ENCODE measurements around the gene ANKLE1.

Gene ANKLE1

GRCh38 chr19:17242431-17243208 lies 39.1 kb upstream of the ANKLE1 start:
- H3K4me3 ChIP-seq (ENCODE audit: low read depth in 1 of 2, low read length in 2 of 2), result peak overlapping the region in 1 of 2 donors; percentile 94
- H3K27ac ChIP-seq (ENCODE audit: low read length), result no peak overlapping the region
- peaks cover 6 to 35% of the 10 kb centered on the region in 2 donors for H3K4me1 ChIP-seq (ENCODE audit: control insufficient read depth in 1 of 2, insufficient read depth in 2 of 2, low read length in 2 of 2)
- peaks cover 6 to 16% of the 10 kb centered on the region in 2 donors for H3K36me3 ChIP-seq (ENCODE audit: control insufficient read depth in 1 of 2, insufficient read depth in 2 of 2, low read length in 2 of 2)
- no peaks in the 10 kb centered on the region for H3K9me3 ChIP-seq (ENCODE audit: control insufficient read depth in 1 of 2, low read length in 2 of 2)
- no peaks in the 10 kb centered on the region for H3K27me3 ChIP-seq (ENCODE audit: low read depth, low read length)

- peak overlapping the region; percentile 63 for H3K27ac ChIP-seq (ENCODE audit: low read length)
- H3K4me1 ChIP-seq (ENCODE audit: control insufficient read depth in 1 of 2, insufficient read depth in 2 of 2, low read length in 2 of 2), result peaks cover 6 to 35% of the 10 kb centered on the region in 2 donors
- H3K27me3 ChIP-seq (ENCODE audit: low read depth, low read length), result no peaks in the 10 kb centered on the region
- no peaks in the 10 kb centered on the region for H3K9me3 ChIP-seq (ENCODE audit: control insufficient read depth in 1 of 2, low read length in 2 of 2)
- H3K4me3 ChIP-seq (ENCODE audit: low read depth in 1 of 2, low read length in 2 of 2), result peak overlapping the region; percentile 77 to 94
- H3K36me3 ChIP-seq (ENCODE audit: control insufficient read depth in 1 of 2, insufficient read depth in 2 of 2, low read length in 2 of 2), result peaks cover under 1 to 9% of the 10 kb centered on the region in 2 donors
Measured at GRCh38 chr19:17243211-17243829, 38.4 kb upstream of the ANKLE1 start.

GRCh38 chr19:17243830-17244617 lies 37.7 kb upstream of the ANKLE1 start:
- Histone ChIP-seq H3K27me3 (ENCODE audit: low read depth, low read length) (no peaks in the 10 kb centered on the region), H3K27ac (ENCODE audit: low read length) (peak overlapping the region; percentile 63), H3K36me3 (ENCODE audit: control insufficient read depth in 1 of 2, insufficient read depth in 2 of 2, low read length in 2 of 2) (peaks cover 0 to 9% of the 10 kb centered on the region in 2 donors), H3K4me1 (ENCODE audit: control insufficient read depth in 1 of 2, insufficient read depth in 2 of 2, low read length in 2 of 2) (peaks cover 6 to 35% of the 10 kb centered on the region in 2 donors), H3K4me3 (ENCODE audit: low read depth in 1 of 2, low read length in 2 of 2) (peak overlapping the region; percentile 77 to 94), H3K9me3 (ENCODE audit: control insufficient read depth in 1 of 2, low read length in 2 of 2) (no peaks in the 10 kb centered on the region)

- Histone ChIP-seq H3K27me3 (ENCODE audit: low read depth, low read length) (no peaks in the 10 kb centered on the region), H3K36me3 (ENCODE audit: control insufficient read depth in 1 of 2, insufficient read depth in 2 of 2, low read length in 2 of 2) (peaks cover 0 to 9% of the 10 kb centered on the region in 2 donors), H3K4me1 (ENCODE audit: control insufficient read depth in 1 of 2, insufficient read depth in 2 of 2, low read length in 2 of 2) (peaks cover 6 to 35% of the 10 kb centered on the region in 2 donors), H3K4me3 (ENCODE audit: low read depth in 1 of 2, low read length in 2 of 2) (peak overlapping the region; percentile 77 to 94), H3K27ac (ENCODE audit: low read length) (peak overlapping the region; percentile 8), H3K9me3 (ENCODE audit: control insufficient read depth in 1 of 2, low read length in 2 of 2) (no peaks in the 10 kb centered on the region)
Measured at GRCh38 chr19:17244618-17245534, 36.8 kb upstream of the ANKLE1 start.

- peaks cover 6 to 35% of the 10 kb centered on the region in 2 donors for H3K4me1 ChIP-seq (ENCODE audit: control insufficient read depth in 1 of 2, insufficient read depth in 2 of 2, low read length in 2 of 2)
- H3K36me3 ChIP-seq (ENCODE audit: control insufficient read depth in 1 of 2, insufficient read depth in 2 of 2, low read length in 2 of 2), result peaks cover 0 to 4% of the 10 kb centered on the region in 2 donors
- H3K9me3 ChIP-seq (ENCODE audit: control insufficient read depth in 1 of 2, low read length in 2 of 2), result no peaks in the 10 kb centered on the region
- peak within 1 kb of the TSS; percentile 77 to 94 for H3K4me3 ChIP-seq (ENCODE audit: low read depth in 1 of 2, low read length in 2 of 2)
- H3K27ac ChIP-seq (ENCODE audit: low read length), result peak within 1 kb of the TSS; percentile 8
- no peaks in the 10 kb centered on the region for H3K27me3 ChIP-seq (ENCODE audit: low read depth, low read length)
Measured at GRCh38 chr19:17245535-17245984, 36.1 kb upstream of the ANKLE1 start, which contains the start of gene NR2F6. Gene NR2F6 (minus strand): TSS chr19:17245919. CDS start chr19:17245220, 699 bp downstream.

- Histone ChIP-seq H3K27ac (ENCODE audit: low read length) (no peak overlapping the region), H3K36me3 (ENCODE audit: control insufficient read depth in 1 of 2, insufficient read depth in 2 of 2, low read length in 2 of 2) (no peaks in the 10 kb centered on the region), H3K4me1 (ENCODE audit: control insufficient read depth in 1 of 2, insufficient read depth in 2 of 2, low read length in 2 of 2) (peaks cover 6 to 35% of the 10 kb centered on the region in 2 donors)
Measured at GRCh38 chr19:17246681-17247425, 34.8 kb upstream of the ANKLE1 start.

GRCh38 chr19:17248011-17248776 lies 33.5 kb upstream of the ANKLE1 start:
- H3K27me3 ChIP-seq (ENCODE audit: low read depth, low read length), result no peaks in the 10 kb centered on the region
- no peak overlapping the region for H3K4me3 ChIP-seq (ENCODE audit: low read depth in 1 of 2, low read length in 2 of 2)
- H3K36me3 ChIP-seq (ENCODE audit: control insufficient read depth in 1 of 2, insufficient read depth in 2 of 2, low read length in 2 of 2), result no peaks in the 10 kb centered on the region
- H3K9me3 ChIP-seq (ENCODE audit: control insufficient read depth in 1 of 2, low read length in 2 of 2), result no peaks in the 10 kb centered on the region
- no peak overlapping the region for H3K27ac ChIP-seq (ENCODE audit: low read length)
- H3K4me1 ChIP-seq (ENCODE audit: control insufficient read depth in 1 of 2, insufficient read depth in 2 of 2, low read length in 2 of 2), result peaks cover 6 to 23% of the 10 kb centered on the region in 2 donors

More at GRCh38 chr19:17246681-17247425, 34.8 kb upstream of the ANKLE1 start:
- H3K9me3 ChIP-seq (ENCODE audit: control insufficient read depth in 1 of 2, low read length in 2 of 2), result no peaks in the 10 kb centered on the region
- H3K4me3 ChIP-seq (ENCODE audit: low read depth in 1 of 2, low read length in 2 of 2), result peak overlapping the region; percentile 30 to 70
- no peaks in the 10 kb centered on the region for H3K27me3 ChIP-seq (ENCODE audit: low read depth, low read length)

- Histone ChIP-seq H3K27me3 (ENCODE audit: low read depth, low read length) (no peaks in the 10 kb centered on the region), H3K4me3 (ENCODE audit: low read depth in 1 of 2, low read length in 2 of 2) (no peak overlapping the region), H3K4me1 (ENCODE audit: control insufficient read depth in 1 of 2, insufficient read depth in 2 of 2, low read length in 2 of 2) (peaks cover 6 to 14% of the 10 kb centered on the region in 2 donors), H3K36me3 (ENCODE audit: control insufficient read depth in 1 of 2, insufficient read depth in 2 of 2, low read length in 2 of 2) (no peaks in the 10 kb centered on the region), H3K27ac (ENCODE audit: low read length) (no peak overlapping the region), H3K9me3 (ENCODE audit: control insufficient read depth in 1 of 2, low read length in 2 of 2) (no peaks in the 10 kb centered on the region)
Measured at GRCh38 chr19:17249887-17250548, 31.7 kb upstream of the ANKLE1 start.

- H3K27me3 ChIP-seq (ENCODE audit: low read depth, low read length), result no peaks in the 10 kb centered on the region
- no peaks in the 10 kb centered on the region for H3K36me3 ChIP-seq (ENCODE audit: control insufficient read depth in 1 of 2, insufficient read depth in 2 of 2, low read length in 2 of 2)
- no peaks in the 10 kb centered on the region for H3K4me1 ChIP-seq (ENCODE audit: control insufficient read depth in 1 of 2, insufficient read depth in 2 of 2, low read length in 2 of 2)
- H3K4me3 ChIP-seq (ENCODE audit: low read depth in 1 of 2, low read length in 2 of 2), result no peak overlapping the region
- peaks cover 0 to 6% of the 10 kb centered on the region in 2 donors for H3K9me3 ChIP-seq (ENCODE audit: control insufficient read depth in 1 of 2, low read length in 2 of 2)
- no peak overlapping the region for H3K27ac ChIP-seq (ENCODE audit: low read length)
Measured at GRCh38 chr19:17254636-17255035, 27.1 kb upstream of the ANKLE1 start.
